ENCODE data around the gene PPP1R15B. TPM values are rescaled to one million over a fixed set of nuclear protein-coding genes. Genes with fewer than 3 reads are reported as not detected.
A peak's percentile ranks its signal among the peaks of the same experiment; 100 is the strongest.

The PPP1R15B gene
- total RNA-seq, 3 donors from 2014 or later: 56.7 to 60.2 (median 60.1) TPM

- ATAC-seq (no peak), DNase-seq (no peak)
- intact Hi-C loops (cut with DNase I, micrococcal nuclease): no loop called here
- Histone ChIP-seq H3K4me3 (no peak overlapping the region), H3K4me1 (ENCODE audit: low read depth) (no peaks in the 10 kb centered on the region), H3K9me3 (no peaks in the 10 kb centered on the region), H3K36me3 (ENCODE audit: low read depth) (no peaks in the 10 kb centered on the region)
- no peak for TF ChIP-seq CTCF (IDR thresholded peaks at IDR 0.05)
These were observed 25.9 kb downstream of the PPP1R15B start for GRCh38 chr1:204385727-204386126.

GRCh38 chr1:204384636-204385352 is 26.8 kb downstream of the PPP1R15B start:
- DNase-seq (no peak), ATAC-seq (peak; percentile 50)
- intact Hi-C loops (cut with DNase I, micrococcal nuclease): no loop called here
- no peak overlapping the region for H3K4me3 ChIP-seq
- peaks cover 1% of the 10 kb centered on the region for H3K4me1 ChIP-seq (ENCODE audit: low read depth)
- H3K36me3 ChIP-seq (ENCODE audit: low read depth): no peaks in the 10 kb centered on the region
- no peaks in the 10 kb centered on the region for H3K9me3 ChIP-seq
- no peak for TF ChIP-seq CTCF (IDR thresholded peaks at IDR 0.05)

GRCh38 chr1:204383163-204383904 is 28.3 kb downstream of the PPP1R15B start:
- DNase-seq (no peak), ATAC-seq (no peak)
- Histone ChIP-seq H3K4me3 (no peak overlapping the region), H3K4me1 (ENCODE audit: low read depth) (peaks cover 10% of the 10 kb centered on the region), H3K36me3 (ENCODE audit: low read depth) (no peaks in the 10 kb centered on the region), H3K9me3 (no peaks in the 10 kb centered on the region)
- intact Hi-C loops (cut with DNase I, micrococcal nuclease): no loop called here
- TF ChIP-seq CTCF (IDR thresholded peaks at IDR 0.05): no peak

GRCh38 chr1:204382714-204383083 is 28.9 kb downstream of the PPP1R15B start:
- Histone ChIP-seq H3K4me3 (no peak overlapping the region), H3K36me3 (ENCODE audit: low read depth) (no peaks in the 10 kb centered on the region), H3K4me1 (ENCODE audit: low read depth) (peaks cover 13% of the 10 kb centered on the region), H3K9me3 (no peaks in the 10 kb centered on the region)
- DNase-seq: no peak
- no peak for TF ChIP-seq CTCF (IDR thresholded peaks at IDR 0.05)
- no peak for ATAC-seq
- intact Hi-C loops (cut with DNase I, micrococcal nuclease): no loop called here

- no peak for TF ChIP-seq CTCF (IDR thresholded peaks at IDR 0.05)
- peaks cover 17% of the 10 kb centered on the region for H3K4me1 ChIP-seq (ENCODE audit: low read depth)
- ATAC-seq (no peak), DNase-seq (no peak)
- H3K4me3 ChIP-seq: no peak overlapping the region
- intact Hi-C loops (cut with DNase I, micrococcal nuclease): no loop called here
- no peaks in the 10 kb centered on the region for H3K36me3 ChIP-seq (ENCODE audit: low read depth)
- H3K9me3 ChIP-seq: no peaks in the 10 kb centered on the region
These were observed 31.3 kb downstream of the PPP1R15B start for GRCh38 chr1:204380293-204380831.

Data from mucosa of descending colon (tissue), 3 donors.